K562 (cell line): Measurements from ENCODE around the gene PSORS1C2. TPM values are rescaled to one million over a fixed set of nuclear protein-coding genes. Genes with fewer than 3 reads are reported as not detected.

Experiments used
- ATAC-seq: fragments of 200-7000 bp; cut with Tn5 transposase; 3 replicates; pipeline ENCODE4 v1.9.1; 2020; ENCODE audit warnings: moderate library complexity
- BruUV-seq: library from RNA; stranded (reverse); fragments of 400-500 nt; replicated peaks from 2 replicates; lab custom pipeline; 2021; lab: Mats Ljungman, UMichigan
- CTCF ChIA-PET: fragments of 300-600 bp; formaldehyde crosslinking; extraction: SDS; loops from one replicate; lab custom pipeline; 2021; ENCODE audit warnings: low intra/inter-chr PET ratio; lab: Yijun Ruan, JAX
- POLR2A ChIA-PET: fragments of 300-600, 350-650 bp; sonication (Branson Sonifier 250); formaldehyde crosslinking; extraction: SDS; loops from one replicate; lab custom pipeline; 2021; ENCODE audit warnings: antibody characterized with exemption, inconsistent platforms; lab: Yijun Ruan, JAX
- DNase-seq, 4 experiments: peaks; one replicate each; pipeline versions ENCODE4 v3.0.0 to v3.0.0-alpha.2; 2011 to 2018; ENCODE audit warnings: low spot score in 3 of 4, mixed read lengths in 3 of 4; ENCODE audit errors: extremely low read depth in 1 of 4
- FAIRE-seq: peaks from 2 replicates; lab custom pipeline; 2011; peaks lifted over from hg19 to GRCh38; lab: Jason Lieb, UNC
- H2AFZ ChIP-seq: 2 replicates; pipeline ENCODE4 v1.6.0; 2011; ENCODE audit warnings: low read depth, low read length, control low read depth, inconsistent platforms
- H3K27ac ChIP-seq: fragments of 200-600 bp; 3 replicates; pipeline ENCODE4 v1.8.0; 2011; ENCODE audit warnings: low read depth, mild to moderate bottlenecking, control low read depth, inconsistent platforms, low read length, moderate library complexity, mixed read lengths; ENCODE audit errors: extremely low read depth
- H3K27me3 ChIP-seq, 2 experiments: fragments of 300-600 bp in 1 of 2; 2 replicates in 1 of 2; 3 replicates in 1 of 2; pipeline versions ENCODE4 v1.6.0 to v1.8.0; 2011; ENCODE audit warnings: inconsistent platforms in 2 of 2, low read length in 2 of 2, mild to moderate bottlenecking in 1 of 2, mixed read lengths in 1 of 2, moderate library complexity in 1 of 2; ENCODE audit not compliant: control insufficient read depth in 2 of 2, insufficient read depth in 2 of 2
- H3K36me3 ChIP-seq: fragments of 300-600 bp; 3 replicates; pipeline ENCODE4 v1.8.0; 2011; ENCODE audit warnings: mild to moderate bottlenecking, low read length, inconsistent platforms; ENCODE audit not compliant: control insufficient read depth, insufficient read depth
- H3K4me1 ChIP-seq, 2 experiments: fragments of 200-600 bp in 1 of 2; replicated peaks in 1 of 2; 2 replicates in 1 of 2; 3 replicates in 1 of 2; pipeline versions ENCODE4 v1.5.1 to v1.8.0; 2011; ENCODE audit warnings: inconsistent platforms in 2 of 2, low read length in 2 of 2, mild to moderate bottlenecking in 1 of 2, mixed read lengths in 1 of 2, moderate library complexity in 1 of 2; ENCODE audit not compliant: control insufficient read depth in 2 of 2, insufficient read depth in 2 of 2
- H3K4me2 ChIP-seq: 2 replicates; pipeline ENCODE4 v1.6.1; 2011; ENCODE audit warnings: low read length, control low read depth, inconsistent platforms, mixed read lengths; ENCODE audit not compliant: insufficient read depth
- H3K4me3 ChIP-seq: fragments of 200-600 bp; sonication (generic), shearing (Covaris generic); 2 replicates; pipeline ENCODE4 v1.5.1; 2016; ENCODE audit warnings: control low read depth, inconsistent platforms
- H3K79me2 ChIP-seq: fragments of 200-600 bp; 3 replicates; pipeline ENCODE4 v1.8.0; 2011; ENCODE audit warnings: low read length, inconsistent platforms; ENCODE audit not compliant: control insufficient read depth, insufficient read depth
- H3K9ac ChIP-seq, 2 experiments: 2 replicates each; pipeline versions ENCODE4 v1.6.0 to v1.6.1; 2011; ENCODE audit warnings: low read depth in 2 of 2, low read length in 2 of 2, control low read depth in 1 of 2, inconsistent platforms in 1 of 2, mild to moderate bottlenecking in 1 of 2, mixed read lengths in 1 of 2; ENCODE audit not compliant: insufficient read depth in 1 of 2
- H3K9me1 ChIP-seq: one replicate; pipeline ENCODE4 v1.6.0; 2011; ENCODE audit warnings: inconsistent platforms, mild to moderate bottlenecking, low read length, moderate library complexity; ENCODE audit not compliant: control insufficient read depth, insufficient read depth
- H3K9me3 ChIP-seq: replicated peaks from 2 replicates; pipeline ENCODE4 v1.5.1; 2011; ENCODE audit warnings: low read depth, low read length, inconsistent platforms; ENCODE audit not compliant: control insufficient read depth, insufficient read depth
- H4K20me1 ChIP-seq: replicated peaks from 2 replicates; pipeline ENCODE4 v1.6.1; 2011; ENCODE audit warnings: low read length, inconsistent platforms, mixed read lengths; ENCODE audit not compliant: control insufficient read depth, insufficient read depth
- CGGBP1 ChIP-seq: fragments of 250-450 bp; sonication (Bioruptor Pico); IDR thresholded peaks from 2 replicates; pipeline ENCODE4 v1.9.0; 2021; ENCODE audit warnings: mild to moderate bottlenecking
- CHD1 ChIP-seq: fragments of 200-600 bp; sonication (generic); IDR thresholded peaks from one replicate; pipeline ENCODE4 v1.6.1; 2012; ENCODE audit warnings: mild to moderate bottlenecking, moderate library complexity, low read length, inconsistent platforms
- E2F4 ChIP-seq: sonication (generic); formaldehyde crosslinking; IDR thresholded peaks from 2 replicates; pipeline ENCODE4 v1.8.0; 2022; ENCODE audit warnings: mild to moderate bottlenecking, low read depth, missing genetic modification reagents
- PHB2 ChIP-seq: fragments of 450-650 bp; IDR thresholded peaks from 2 replicates; pipeline ENCODE4 v1.6.1; 2017; ENCODE audit warnings: low read depth
- POLR3G ChIP-seq: IDR thresholded peaks from 2 replicates; pipeline ENCODE4 v1.6.1; 2011; ENCODE audit not compliant: insufficient read length, insufficient replicate concordance; ENCODE audit errors: extremely low read depth
- PYGO2 ChIP-seq: fragments of 450-650 bp; IDR thresholded peaks from 2 replicates; pipeline ENCODE4 v1.6.1; 2016; ENCODE audit warnings: mild to moderate bottlenecking, missing genetic modification characterization, moderate library complexity, missing compliant biosample characterization
- RUNX1 ChIP-seq: sonication (generic); IDR thresholded peaks from 2 replicates; pipeline ENCODE4 v1.6.1; 2016; ENCODE audit warnings: antibody characterized with exemption, low read depth
- SIRT6 ChIP-seq: IDR thresholded peaks from one replicate; pipeline ENCODE4 v1.6.1; 2012; ENCODE audit warnings: low read depth, mild to moderate bottlenecking, control low read depth, inconsistent platforms, low read length, moderate library complexity
- USF2 ChIP-seq: sonication (generic); formaldehyde crosslinking; IDR thresholded peaks from 2 replicates; pipeline ENCODE4 v1.5.0; 2020; ENCODE audit warnings: missing genetic modification reagents
- ZNF79 ChIP-seq: fragments of 250-450 bp; sonication (Bioruptor Pico); IDR thresholded peaks from 2 replicates; pipeline ENCODE4 v1.4.0; 2020; ENCODE audit warnings: low read depth, mild to moderate bottlenecking, moderate library complexity
- WGBS: fragments of 100-300 bp; shearing (Covaris generic); methylation state at CpG from one replicate; pipeline ENCODE4 v1.1.6; 2016; ENCODE audit warnings: low coverage, mixed read lengths; ENCODE audit not compliant: insufficient coverage; ENCODE audit errors: missing lambda C conversion rate; 5-methylcytosine and 5-hydroxymethylcytosine counted together
- in situ Hi-C: fragments of 300-500 bp; cut with MboI; formaldehyde crosslinking; loops from 4 replicates; pipeline ENCODE4 v1.15.0; 2018; ENCODE audit warnings: inconsistent platforms, mixed read lengths
- intact Hi-C: fragments of 100-400 bp; cut with micrococcal nuclease; formaldehyde crosslinking; loops from 2 replicates; pipeline ENCODE4 v1.14.2; 2022
- polyA plus RNA-seq, 8 experiments: library from polyadenylated mRNA; depleted of rRNA in 4 of 8; stranded (reverse) in 5 of 8; unstranded in 3 of 8; fragments of >200 nt; fragmentation: Nextera tagmentation in 2 of 8; fragmentation: Illumina TruSeq in 1 of 8; extraction: Ambion mirVana in 2 of 8; extraction: Trizol in 1 of 8; gene quantifications; 2 replicates each; pipeline versions ENCODE4 v1.2.1 to v1.2.3, GENCODE V29; 2011 to 2014; ENCODE audit warnings: inconsistent platforms in 1 of 8, missing spikeins in 1 of 8
- total RNA-seq, 7 experiments: library from RNA; depleted of rRNA in 6 of 7; stranded (reverse); fragments of >200 nt in 6 of 7; fragmentation: Illumina TruSeq in 2 of 7; extraction: Trizol in 2 of 7; gene quantifications; 2 replicates each; pipeline versions ENCODE4 v1.2.1 to v1.2.3, GENCODE V29; 2011 to 2021; ENCODE audit warnings: low replicate concordance in 1 of 7

Gene PSORS1C2
- total and polyA plus RNA-seq, 9 of the 15 experiments (the other 6 are each of a cell fraction or from before 2014, with no cell fraction given) = not detected

GRCh38 chr6:31107052-31107451 is 31.8 kb downstream of the PSORS1C2 start (continued):
- TF ChIP-seq PYGO2 (tag) = no peak

GRCh38 chr6:31103136-31103535 is 35.7 kb downstream of the PSORS1C2 start:
- in situ Hi-C loops = no loop called here
- Histone ChIP-seq H3K9ac (no peak overlapping the region), H3K27me3 (peaks cover 4 to 8% of the 10 kb centered on the region in 2 experiments; a peak in 3 of 5 replicates), H4K20me1 (0 out of 2 replicates have a peak, but pooled peaks cover 3% of the 10 kb centered on the region), H3K4me2 (no peak overlapping the region), H3K4me3 (no peak overlapping the region), H3K79me2 (no peaks in the 10 kb centered on the region), H2AFZ (no peak overlapping the region), H3K27ac (no peak overlapping the region), H3K9me3 (no peaks in the 10 kb centered on the region), H3K4me1 (no peaks in the 10 kb centered on the region; a peak in 3 of 5 replicates), H3K9me1 (no peaks in the 10 kb centered on the region), H3K36me3 (no peaks in the 10 kb centered on the region)
- DNase-seq (no peak), FAIRE-seq (no peak), ATAC-seq (no peak)
- POLR2A ChIA-PET = interaction anchor here (1.1 kb wide), 1 partner anchor 16 kb away, joined by 6 read pairs; no protein-coding TSS in a partner anchor
- WGBS = 49% methylated on average over 2 of the region's 2 CpGs
- CTCF ChIA-PET = interaction anchor here (0.5 kb wide), 1 partner anchor 1058 kb away, joined by 3 read pairs; no protein-coding TSS in a partner anchor
- intact Hi-C loops = no loop called here
- no TSS peak for BruUV-seq
- no peak for TF ChIP-seq RUNX1
- TF ChIP-seq SIRT6 = no peak
- no peak for TF ChIP-seq ZNF79 (CRISPR knock-in tag)
- no peak for TF ChIP-seq E2F4
- TF ChIP-seq PHB2 = no peak
- no peak for TF ChIP-seq CHD1
- TF ChIP-seq USF2 (CRISPR knock-in tag) = no peak
- no peak for TF ChIP-seq CGGBP1
- TF ChIP-seq POLR3G = no peak
